DMS53 (cell line): ENCODE results near the gene ZNF438.
"Not testable (repeated sequence)": the region's sequence is repeated elsewhere in the genome, so short reads cannot be mapped to it uniquely, and the experiment has no call there.

ENCODE experiments used
- DNase-seq: peaks from one replicate; lab custom pipeline; 2025; lab: John Stamatoyannopoulos, UW

ZNF438 gene

GRCh38 chr10:31041011-31041410 lies 9.3 kb upstream of the ZNF438 start:
- no peak for DNase-seq

DNA sequence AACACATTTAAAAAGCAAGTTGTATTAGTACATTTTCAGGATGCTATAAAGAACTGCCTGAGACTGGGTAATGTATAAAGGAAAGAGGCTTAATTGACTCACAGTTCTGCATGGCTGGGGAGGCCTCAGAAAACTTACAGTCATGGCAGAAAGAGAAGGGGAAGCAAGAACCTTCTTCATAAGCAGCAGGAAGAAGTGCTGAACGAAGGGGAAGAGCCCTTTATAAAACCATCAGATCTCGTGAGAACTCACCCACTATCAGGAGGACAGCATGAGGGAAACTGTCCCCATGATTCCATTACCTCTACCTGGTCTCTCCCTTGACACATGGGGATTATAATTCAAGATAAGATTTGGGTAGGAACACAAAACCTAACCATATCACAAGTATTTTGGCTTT lies 7.3 kb upstream of the ZNF438 start:
- not testable (repeated sequence) for DNase-seq

- DNase-seq, result no peak
Measured at GRCh38 chr10:31037749-31038148, 6.1 kb upstream of the ZNF438 start.

DNA sequence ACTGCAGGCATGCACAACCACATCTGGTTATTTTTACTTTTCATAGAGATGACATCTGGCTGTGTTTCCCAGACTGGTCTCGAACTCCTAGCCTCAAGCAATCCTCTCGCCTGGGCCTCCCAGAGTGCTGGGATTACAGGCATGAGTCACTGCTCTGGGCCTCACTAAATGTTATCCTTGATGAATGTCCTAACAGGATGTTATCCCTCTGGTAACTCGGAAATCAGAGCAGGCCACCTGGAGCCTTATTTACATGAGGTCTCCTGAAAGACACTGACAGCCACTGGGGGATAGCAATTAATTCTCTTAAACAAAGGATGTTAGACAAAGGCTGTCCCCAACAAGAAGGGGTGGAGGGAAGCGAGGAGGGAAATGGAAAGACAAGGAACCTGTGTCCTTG lies 4.5 kb upstream of the ZNF438 start:
- DNase-seq, result peak; percentile 50

DNA sequence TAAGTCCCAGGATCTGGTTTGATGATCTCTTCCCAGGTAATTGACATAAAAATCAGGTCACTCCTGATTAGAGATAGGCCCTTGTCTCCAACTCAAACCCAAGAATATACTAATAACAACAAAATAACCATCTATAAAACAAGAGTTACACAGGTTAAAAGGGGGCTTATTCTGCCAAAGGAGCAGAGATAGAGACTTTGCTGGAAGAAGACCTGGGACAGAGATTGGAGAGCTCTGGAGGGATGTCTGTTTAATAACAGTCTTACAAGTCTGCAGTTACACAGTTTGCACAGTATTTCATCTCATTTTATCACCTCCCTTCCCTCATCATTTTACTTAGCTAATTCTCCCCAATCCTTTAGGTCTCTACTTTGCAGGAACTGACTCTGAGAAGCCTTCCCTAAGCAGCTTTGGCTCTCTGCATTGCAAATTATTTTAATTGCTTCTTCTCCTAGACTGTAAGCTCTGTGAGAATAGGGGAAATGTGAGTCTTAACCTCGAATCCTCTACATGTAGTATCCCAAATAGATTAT lies 3.7 kb upstream of the ZNF438 start:
- no peak for DNase-seq

- peak; percentile 12 for DNase-seq
Measured at GRCh38 chr10:31034098-31034909, 2.6 kb upstream of the ZNF438 start.

- DNase-seq, result no peak
Measured at GRCh38 chr10:31033147-31033546, 1.5 kb upstream of the ZNF438 start.

GRCh38 chr10:31032258-31033132 lies 830 bp upstream of the ZNF438 start:
- peak; percentile 96 for DNase-seq

GRCh38 chr10:31031205-31031557 lies 484 bp downstream of the ZNF438 start:
- no peak for DNase-seq

DNA sequence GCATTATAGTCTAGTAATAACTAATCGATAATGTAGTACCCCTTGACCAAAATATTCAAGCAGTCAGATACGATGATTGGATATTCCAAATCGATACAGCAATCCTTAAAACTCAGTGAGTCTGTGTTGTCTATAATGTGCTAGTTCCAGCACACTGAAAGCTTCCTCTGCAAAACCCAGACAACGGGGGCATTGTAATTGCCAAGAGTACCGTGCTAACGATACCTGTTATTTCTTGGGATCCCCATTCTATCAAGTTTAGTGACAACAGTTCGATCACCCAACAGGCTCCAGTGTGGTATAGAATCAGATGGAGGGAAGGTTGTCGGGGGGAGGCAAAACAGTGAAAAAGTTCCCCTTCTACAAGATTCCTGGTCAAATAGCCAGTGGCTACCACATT lies 865 bp downstream of the ZNF438 start:
- no peak for DNase-seq

DNA sequence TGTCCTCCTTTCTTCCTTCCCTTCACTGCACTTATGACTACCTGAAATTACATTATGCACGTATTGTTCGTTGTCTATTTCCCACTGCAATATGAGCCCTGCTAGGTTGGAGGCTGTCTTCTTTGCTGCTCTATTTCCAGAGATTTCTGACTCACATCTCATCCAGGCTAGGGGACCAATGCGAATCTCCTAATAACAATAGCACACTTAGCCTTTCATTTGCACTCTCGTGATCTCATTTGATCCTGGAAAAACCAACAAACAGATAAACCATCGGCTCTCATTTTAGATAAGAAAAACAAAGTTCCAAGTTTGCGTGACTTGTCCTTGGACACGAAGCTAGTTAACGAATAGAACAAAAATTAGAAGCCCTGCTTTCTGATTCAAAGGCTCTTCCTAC lies 1.4 kb downstream of the ZNF438 start:
- DNase-seq, result no peak

DNA sequence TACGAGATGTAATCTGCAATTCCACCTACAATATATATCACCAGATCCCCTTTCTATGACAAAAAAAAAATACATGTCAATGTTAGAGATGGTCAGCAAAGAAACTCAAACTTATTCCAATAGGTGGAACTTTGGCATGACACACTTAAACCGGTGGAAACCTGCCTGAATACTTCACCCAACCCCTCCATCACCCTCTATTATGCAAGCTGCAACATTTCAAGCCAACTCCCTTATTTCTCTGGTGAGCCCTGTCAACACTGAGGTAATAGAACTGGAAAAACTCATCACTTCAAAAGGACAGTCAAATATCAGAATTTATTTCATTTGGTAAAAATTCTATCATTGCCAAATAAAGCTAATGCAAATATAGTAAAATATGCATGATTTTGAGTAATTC lies 3.6 kb downstream of the ZNF438 start:
- no peak for DNase-seq

DNA sequence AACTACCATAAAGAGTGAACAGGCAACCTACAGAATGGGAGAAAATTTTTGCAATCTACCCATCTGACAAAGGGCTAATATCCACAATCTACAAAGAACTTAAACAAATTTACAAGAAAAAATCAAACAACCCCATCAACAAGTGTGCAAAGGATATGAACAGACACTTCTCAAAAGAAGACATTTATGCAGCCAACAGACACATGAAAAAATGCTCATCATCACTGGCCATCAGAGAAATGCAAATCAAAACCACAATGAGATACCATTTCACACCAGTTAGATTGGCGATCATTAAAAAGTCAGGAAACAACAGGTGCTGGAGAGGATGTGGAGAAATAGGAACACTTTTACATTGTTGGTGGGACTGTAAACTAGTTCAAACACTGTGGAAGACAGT lies 5.4 kb downstream of the ZNF438 start:
- not testable (repeated sequence) for DNase-seq

DNA sequence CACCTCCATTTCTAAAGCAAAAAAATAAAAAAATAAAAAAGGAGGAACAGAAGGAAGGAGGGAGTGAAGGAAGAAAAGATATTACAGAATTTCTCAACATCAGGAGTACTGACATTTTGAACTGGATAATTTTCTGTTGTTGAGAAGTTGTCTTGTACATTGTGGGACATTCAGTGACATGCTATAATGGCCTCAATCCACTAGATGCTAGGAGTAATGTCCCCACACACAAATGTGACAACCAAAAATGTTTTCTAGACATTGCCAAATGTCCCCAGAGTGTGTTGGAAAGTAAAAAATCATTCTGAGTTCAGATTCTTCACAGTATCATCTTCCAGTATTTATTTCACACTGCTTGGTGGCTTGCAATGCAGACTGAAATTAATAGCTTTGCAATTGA lies 6.5 kb downstream of the ZNF438 start:
- no peak for DNase-seq

DNA sequence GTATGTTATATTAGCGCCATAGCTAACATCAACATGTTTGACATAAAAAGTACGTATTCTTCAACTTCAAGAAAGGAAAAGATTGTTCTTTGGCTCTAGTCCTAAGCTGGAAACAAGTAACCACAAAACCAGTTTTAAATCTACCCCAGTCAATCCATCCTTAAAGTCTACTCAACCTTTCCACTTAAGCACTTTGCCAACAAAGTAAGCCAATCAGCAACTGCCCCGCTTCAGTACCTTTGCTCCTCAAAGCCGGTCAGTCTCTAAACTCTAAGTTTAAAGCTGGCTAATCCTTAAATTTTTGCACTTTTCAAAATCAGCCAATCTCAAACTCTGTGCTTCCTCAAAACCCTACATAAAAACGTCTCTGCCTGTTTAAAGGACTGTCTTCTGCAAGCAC lies 8.1 kb downstream of the ZNF438 start:
- no peak for DNase-seq

- no peak for DNase-seq
Measured at GRCh38 chr10:31020209-31020608, 11.5 kb downstream of the ZNF438 start.

- DNase-seq, result no peak
Measured at GRCh38 chr10:31018962-31019361, 12.7 kb downstream of the ZNF438 start.

DNA sequence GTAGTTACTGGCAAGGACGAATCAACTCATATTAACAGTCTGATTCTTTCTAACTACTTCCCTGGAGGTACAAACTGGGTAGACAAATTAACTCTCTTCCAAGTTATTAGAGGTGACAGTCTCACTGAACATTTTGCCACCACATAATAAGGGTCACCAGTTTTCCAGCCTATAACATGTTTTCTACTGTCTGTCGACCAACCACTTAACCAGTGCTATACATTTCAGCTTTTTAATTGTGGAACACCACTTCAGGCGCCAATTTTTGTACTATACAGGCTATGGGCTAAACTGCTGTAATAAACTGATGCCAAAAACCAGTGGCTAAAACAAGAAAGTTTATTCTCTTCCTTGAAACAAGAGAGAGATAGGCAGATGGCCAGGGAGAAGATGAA lies 13.3 kb downstream of the ZNF438 start:
- DNase-seq, result no peak

GRCh38 chr10:31017534-31018355 lies 13.9 kb downstream of the ZNF438 start:
- DNase-seq, result no peak

DNA sequence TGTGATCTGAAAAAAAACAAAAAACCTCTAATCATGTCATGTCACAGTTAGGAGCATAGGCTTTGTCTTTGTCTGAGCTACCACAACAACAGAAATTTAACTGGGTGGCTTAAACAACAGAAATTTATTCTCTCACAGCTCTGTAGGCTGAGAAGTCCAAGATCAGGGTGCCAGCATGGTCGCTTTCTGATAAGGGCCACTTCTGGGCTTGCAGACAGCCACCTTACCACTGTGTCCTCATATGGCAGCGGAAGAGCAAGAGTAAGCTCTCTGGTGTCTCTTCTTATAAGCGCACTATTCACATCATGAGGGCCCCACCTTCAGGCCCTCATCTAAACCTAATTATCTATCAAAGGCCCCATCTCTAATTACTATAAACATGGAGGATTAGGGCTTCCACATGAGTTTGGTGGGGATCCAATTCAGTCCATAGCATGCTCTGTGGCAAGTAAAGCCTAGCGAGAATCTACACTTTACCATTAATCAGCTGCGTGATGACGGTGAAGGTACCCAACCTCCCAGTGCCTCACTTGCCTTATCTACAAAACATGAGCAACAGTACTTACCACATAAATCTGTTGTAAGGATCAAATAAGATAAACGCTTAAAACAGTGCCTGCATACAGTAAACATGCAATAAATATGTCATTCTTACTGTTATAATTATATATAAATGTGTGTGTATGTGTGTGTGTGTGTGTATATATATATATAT lies 17.3 kb downstream of the ZNF438 start:
- no peak for DNase-seq

- DNase-seq, result no peak
Measured at GRCh38 chr10:31013331-31013730, 18.3 kb downstream of the ZNF438 start.

DNA sequence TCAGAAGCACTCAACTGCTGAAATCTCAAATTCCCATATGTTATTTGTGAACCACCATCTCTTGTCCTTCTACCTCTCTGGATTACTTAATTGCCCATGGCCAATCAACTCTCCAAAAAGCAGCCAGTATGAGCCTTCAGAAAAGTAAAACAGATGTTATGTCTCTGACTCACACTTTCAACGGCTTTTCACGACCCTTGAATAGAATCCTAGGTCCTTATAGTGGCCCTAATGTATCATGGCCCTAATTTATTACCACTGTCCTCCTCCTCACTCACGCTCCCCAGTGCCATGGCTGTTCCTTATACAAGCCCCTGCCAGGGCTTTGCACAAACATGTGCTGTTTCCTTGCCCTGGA lies 20.0 kb downstream of the ZNF438 start:
- DNase-seq, result peak; percentile 14
